ENCODE data around the gene GPR84. TPM values are rescaled to one million over a fixed set of nuclear protein-coding genes. Genes with fewer than 3 reads are reported as not detected.

The GPR84 gene
- total and polyA plus RNA-seq, 2 donors (not counting 1 experiment from before 2014, with no cell fraction given) = 0.16 TPM; not detected in 1

GRCh38 chr12:54321363-54321762, 42.9 kb downstream of the GPR84 start:
- peaks cover 14% of the 10 kb centered on the region for H3K4me1 Mint-ChIP-seq
- H3K9me3 Mint-ChIP-seq (ENCODE audit: insufficient read depth) = no peaks in the 10 kb centered on the region
- no peak overlapping the region for H3K4me2 ChIP-seq (replicated peaks; ENCODE audit: low read depth, low read length, poor library complexity, severe bottlenecking)
- H3K4me1 ChIP-seq (ENCODE audit: control insufficient read depth in 2 of 2, insufficient read depth in 2 of 2, low read length in 2 of 2) = peaks cover 9 to 11% of the 10 kb centered on the region in 2 donors
- H4K20me1 ChIP-seq (ENCODE audit: control insufficient read depth, insufficient read depth, low read length, poor library complexity, severe bottlenecking) = no peaks in the 10 kb centered on the region
- TF ChIP-seq CTCF (IDR thresholded peaks at IDR 0.05) (no peak), EZH2 (IDR thresholded peaks at IDR 0.05; ENCODE audit: borderline replicate concordance, insufficient read depth, low read depth, low read length, poor library complexity, severe bottlenecking) (no peak)
- H3K27ac Mint-ChIP-seq = no peak overlapping the region
- 100% methylated on average over 3 of the region's 5 CpGs for WGBS (ENCODE audit: insufficient coverage)
- H3K79me2 ChIP-seq (ENCODE audit: control insufficient read depth, insufficient read depth, low read length) = peaks cover 16% of the 10 kb centered on the region
- H3K9me3 ChIP-seq (ENCODE audit: control extremely low read depth in 1 of 3, control insufficient read depth in 2 of 3, insufficient read depth in 1 of 3, low read length in 2 of 3) = no peaks in the 10 kb centered on the region
- ATAC-seq (ENCODE audit: low read depth) (no peak), DNase-seq (no peak)
- no peaks in the 10 kb centered on the region for H3K27me3 ChIP-seq (replicated peaks in 1 of 4; ENCODE audit: control extremely low read depth in 1 of 4, control insufficient read depth in 3 of 4, insufficient read depth in 4 of 4, low read length in 3 of 4)
- H3K27me3 Mint-ChIP-seq = no peaks in the 10 kb centered on the region
- ChIA-PET CTCF (interaction anchor here (0.6 to 7.8 kb wide), 6 partner anchors 9 to 98 kb away, joined by 3 to 61 read pairs (median 4); no protein-coding TSS in a partner anchor), POLR2A (interaction anchor here (0.6 kb wide), 1 partner anchor 69 kb away, joined by 5 read pairs; no protein-coding TSS in a partner anchor)
- H3K4me3 Mint-ChIP-seq = no peak overlapping the region
- H3K4me3 ChIP-seq (ENCODE audit: control extremely low read depth in 1 of 5, extremely low read depth in 1 of 5, insufficient read depth in 1 of 5, low read depth in 2 of 5, low read length in 4 of 5) = no peak overlapping the region
- H3K27ac ChIP-seq (ENCODE audit: low read length in 2 of 2) = no peak overlapping the region
- intact Hi-C loops (cut with micrococcal nuclease) = no loop called here
- H3K36me3 ChIP-seq (replicated peaks in 1 of 2; ENCODE audit: control extremely low read depth in 1 of 2, control insufficient read depth in 1 of 2, extremely low read depth in 1 of 2, insufficient read depth in 2 of 2, low read length in 1 of 2) = no peaks in the 10 kb centered on the region
- no peak overlapping the region for H3K9ac ChIP-seq (ENCODE audit: low read length)
- no peak overlapping the region for H2AFZ ChIP-seq (ENCODE audit: insufficient read depth, low read depth, low read length, poor library complexity, severe bottlenecking)

Small RNA genes within 50 kb of the gene (small RNA-seq; reads per million reads assigned to genes)
- 56.5 reads per million, percentile 94 among the genes with 10 or more reads in this experiment for gene MIR148B (ENCODE audit: insufficient read length, low read depth, low replicate concordance)
- gene RN7SL744P (ENCODE audit: insufficient read length, low read depth, low replicate concordance) = not detected
- not detected for gene RNU6-950P (ENCODE audit: insufficient read length, low read depth, low replicate concordance)

Other genes starting within 250 kb of the GPR84 start
- gene SMUG1, start 175.5 kb downstream of the GPR84 start, total RNA-seq = 37.5 and 42.3 TPM in 2 replicates
- 25.0 and 31.9 TPM in 2 replicates for gene SMUG1, start 175.5 kb downstream of the GPR84 start, polyA plus RNA-seq
- 64.8 and 66.2 TPM in 2 replicates for gene CBX5, start 84.4 kb downstream of the GPR84 start, total RNA-seq
- gene CBX5, start 84.4 kb downstream of the GPR84 start, polyA plus RNA-seq = 10.5 and 13.6 TPM in 2 replicates
- gene HNRNPA1, start 83.8 kb downstream of the GPR84 start, total RNA-seq = 1,040 and 1,043 TPM in 2 replicates
- gene HNRNPA1, start 83.8 kb downstream of the GPR84 start, polyA plus RNA-seq = 631 and 1,398 TPM in 2 replicates
- gene NFE2, start 63.5 kb downstream of the GPR84 start, total RNA-seq = not detected in 2 replicates
- 0.60 and 0.76 TPM in 2 replicates for gene NFE2, start 63.5 kb downstream of the GPR84 start, polyA plus RNA-seq
- 72.1 and 78.2 TPM in 2 replicates for gene COPZ1, start 39.4 kb downstream of the GPR84 start, total RNA-seq
- gene COPZ1, start 39.4 kb downstream of the GPR84 start, polyA plus RNA-seq = 43.1 and 54.9 TPM in 2 replicates
- gene ZNF385A, start 20.2 kb upstream of the GPR84 start, total RNA-seq = 5.1 and 5.3 TPM in 2 replicates
- gene ZNF385A, start 20.2 kb upstream of the GPR84 start, polyA plus RNA-seq = 4.9 and 6.6 TPM in 2 replicates
- gene ITGA5, start 54.8 kb upstream of the GPR84 start, total RNA-seq = 6.1 and 6.7 TPM in 2 replicates
- 3.6 and 5.8 TPM in 2 replicates for gene ITGA5, start 54.8 kb upstream of the GPR84 start, polyA plus RNA-seq
- 2.6 and 3.9 TPM in 2 replicates for gene GTSF1, start 109.1 kb upstream of the GPR84 start, total RNA-seq
- gene GTSF1, start 109.1 kb upstream of the GPR84 start, polyA plus RNA-seq = 4.1 and 6.4 TPM in 2 replicates
- 198 and 206 TPM in 2 replicates for gene NCKAP1L, start 133.3 kb upstream of the GPR84 start, total RNA-seq
- 76.0 and 85.9 TPM in 2 replicates for gene NCKAP1L, start 133.3 kb upstream of the GPR84 start, polyA plus RNA-seq
- gene PDE1B, start 185.1 kb upstream of the GPR84 start, total RNA-seq = 5.9 and 6.4 TPM in 2 replicates
- gene PDE1B, start 185.1 kb upstream of the GPR84 start, polyA plus RNA-seq = 6.2 and 10.1 TPM in 2 replicates
- not detected in 2 replicates for gene PPP1R1A, start 224.2 kb upstream of the GPR84 start, total RNA-seq
- gene PPP1R1A, start 224.2 kb upstream of the GPR84 start, polyA plus RNA-seq = not detected in 2 replicates